Epithelial cell of proximal tubule (primary cell): ENCODE data around the gene FBXL14. TPM values are rescaled to one million over a fixed set of nuclear protein-coding genes. Genes with fewer than 3 reads are reported as not detected.

ENCODE experiments used
- DNase-seq: peaks from one replicate; pipeline ENCODE4 v3.0.0-alpha.2; 2011; ENCODE audit warnings: low read depth
- H3K4me3 ChIP-seq: 2 replicates; pipeline ENCODE4 v1.5.1; 2011; ENCODE audit warnings: low read depth, mild to moderate bottlenecking, low read length
- total RNA-seq: library from RNA; depleted of rRNA; stranded (reverse); fragments of >200 nt; gene quantifications from 2 replicates; pipeline ENCODE4 v1.2.3, GENCODE V29; 2015
- TF ChIP-seq, protein P1 (sequence below): conservative IDR thresholded peaks from 2 replicates; pipeline ENCODE4 v1.5.1; 2012; ENCODE audit warnings: low read depth, mild to moderate bottlenecking, low read length

The FBXL14 gene
- total RNA-seq, 1 donor from 2014 or later: 5.5 TPM

DNA sequence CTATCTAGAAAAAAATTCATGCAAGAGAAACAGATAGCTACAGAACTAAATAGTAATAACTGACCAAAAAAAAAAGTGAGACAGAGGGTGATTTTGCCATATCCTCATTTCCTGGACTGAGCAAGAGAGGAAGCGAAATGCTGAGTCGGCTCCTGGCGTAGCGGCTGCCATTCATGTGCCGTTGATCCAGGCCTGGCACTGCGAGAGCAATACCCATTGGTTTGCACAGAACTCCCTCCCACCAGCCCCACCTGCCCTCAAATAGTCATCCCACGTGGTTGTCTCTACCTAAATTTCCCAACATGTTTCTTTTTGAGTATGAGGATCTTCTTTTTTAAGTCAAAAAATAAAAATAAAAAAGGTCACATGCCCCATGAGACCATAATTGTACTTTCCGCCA lies 25.2 kb upstream of the FBXL14 start:
- DNase-seq: no peak
- TF ChIP-seq, protein P1, sequence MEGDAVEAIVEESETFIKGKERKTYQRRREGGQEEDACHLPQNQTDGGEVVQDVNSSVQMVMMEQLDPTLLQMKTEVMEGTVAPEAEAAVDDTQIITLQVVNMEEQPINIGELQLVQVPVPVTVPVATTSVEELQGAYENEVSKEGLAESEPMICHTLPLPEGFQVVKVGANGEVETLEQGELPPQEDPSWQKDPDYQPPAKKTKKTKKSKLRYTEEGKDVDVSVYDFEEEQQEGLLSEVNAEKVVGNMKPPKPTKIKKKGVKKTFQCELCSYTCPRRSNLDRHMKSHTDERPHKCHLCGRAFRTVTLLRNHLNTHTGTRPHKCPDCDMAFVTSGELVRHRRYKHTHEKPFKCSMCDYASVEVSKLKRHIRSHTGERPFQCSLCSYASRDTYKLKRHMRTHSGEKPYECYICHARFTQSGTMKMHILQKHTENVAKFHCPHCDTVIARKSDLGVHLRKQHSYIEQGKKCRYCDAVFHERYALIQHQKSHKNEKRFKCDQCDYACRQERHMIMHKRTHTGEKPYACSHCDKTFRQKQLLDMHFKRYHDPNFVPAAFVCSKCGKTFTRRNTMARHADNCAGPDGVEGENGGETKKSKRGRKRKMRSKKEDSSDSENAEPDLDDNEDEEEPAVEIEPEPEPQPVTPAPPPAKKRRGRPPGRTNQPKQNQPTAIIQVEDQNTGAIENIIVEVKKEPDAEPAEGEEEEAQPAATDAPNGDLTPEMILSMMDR: no peak
- H3K4me3 ChIP-seq: no peak overlapping the region

DNA sequence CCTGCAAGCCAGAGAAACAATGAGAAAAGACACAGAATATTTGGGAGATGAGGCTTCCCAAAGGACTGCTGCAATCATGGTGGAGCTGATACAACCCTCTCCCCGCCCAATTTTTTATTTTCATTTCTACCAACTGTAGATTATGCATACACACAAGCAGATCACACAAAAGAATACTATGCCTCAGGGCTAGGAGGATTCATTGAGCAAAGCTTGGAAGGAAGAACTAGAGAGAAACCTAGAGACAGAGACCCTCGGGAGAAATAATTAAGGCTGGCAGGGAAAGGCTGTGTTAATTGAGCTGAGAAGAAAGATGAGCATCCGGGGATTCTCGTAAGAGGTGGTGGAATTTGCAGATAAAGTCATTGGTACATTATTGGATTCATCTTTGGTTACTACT lies 24.8 kb upstream of the FBXL14 start:
- no peak overlapping the region for H3K4me3 ChIP-seq
- TF ChIP-seq, protein P1: no peak
- no peak for DNase-seq

DNA sequence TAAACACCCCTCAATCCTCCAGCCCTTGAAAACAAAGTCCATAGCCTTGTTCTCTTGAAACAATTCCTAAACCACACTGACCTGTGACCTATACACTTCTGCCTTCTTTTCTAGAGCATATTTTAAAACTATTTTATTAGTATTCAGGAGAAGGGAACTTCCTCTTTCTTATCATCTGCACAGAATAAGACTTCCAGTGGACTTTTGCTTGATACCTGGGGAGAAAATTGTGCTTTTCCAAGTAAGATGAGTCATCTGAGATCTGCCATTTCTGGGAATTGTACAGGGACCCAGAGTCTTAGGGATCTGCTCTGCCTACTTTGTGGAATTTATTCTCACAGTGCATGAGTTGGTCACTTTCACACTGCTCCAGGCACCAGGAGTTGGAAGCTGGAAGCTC lies 24.1 kb upstream of the FBXL14 start:
- DNase-seq: peak; percentile 48
- TF ChIP-seq, protein P1: no peak
- H3K4me3 ChIP-seq: no peak overlapping the region

DNA sequence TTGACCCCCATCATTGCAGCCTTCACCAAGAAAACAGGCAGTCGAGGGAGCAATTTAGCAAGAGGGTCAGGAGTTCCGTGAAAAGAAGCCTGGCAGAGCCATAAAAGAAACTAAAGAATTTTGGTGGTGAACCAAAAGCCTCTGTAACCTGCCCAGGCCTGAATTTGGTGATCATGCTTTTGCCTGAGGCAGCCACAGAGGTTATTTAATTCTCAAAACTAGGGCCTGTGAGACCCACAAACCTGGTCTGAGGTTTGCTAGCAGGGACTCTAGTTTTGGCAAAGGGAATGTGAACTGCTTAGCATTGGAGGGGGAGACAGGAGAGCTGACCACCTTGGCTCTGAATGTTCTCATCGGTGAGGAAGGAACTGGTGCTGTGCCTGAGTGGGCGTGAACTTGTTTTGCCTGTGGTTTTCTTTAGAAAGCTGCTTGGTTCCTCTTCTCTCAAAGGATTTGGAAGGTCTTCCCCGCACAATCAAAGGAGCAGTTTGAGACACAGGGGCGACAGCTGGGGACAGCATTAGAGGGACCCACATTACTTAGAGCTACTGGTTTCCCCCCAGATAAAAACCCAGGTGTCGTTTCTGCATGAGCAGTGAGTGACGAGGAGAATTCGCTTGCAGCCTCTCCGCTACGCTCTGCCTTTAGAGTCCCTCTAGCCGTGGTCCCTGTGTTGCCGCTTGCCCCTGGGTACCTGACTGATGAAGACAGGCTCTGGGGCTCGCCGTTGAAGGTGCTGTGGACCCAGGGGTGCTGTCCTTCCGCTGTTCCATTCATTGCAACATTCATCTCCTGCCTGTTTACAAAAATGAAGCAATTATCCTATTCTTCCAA lies 22.1 kb upstream of the FBXL14 start:
- H3K4me3 ChIP-seq: no peak overlapping the region
- no peak for DNase-seq
- TF ChIP-seq, protein P1: no peak

DNA sequence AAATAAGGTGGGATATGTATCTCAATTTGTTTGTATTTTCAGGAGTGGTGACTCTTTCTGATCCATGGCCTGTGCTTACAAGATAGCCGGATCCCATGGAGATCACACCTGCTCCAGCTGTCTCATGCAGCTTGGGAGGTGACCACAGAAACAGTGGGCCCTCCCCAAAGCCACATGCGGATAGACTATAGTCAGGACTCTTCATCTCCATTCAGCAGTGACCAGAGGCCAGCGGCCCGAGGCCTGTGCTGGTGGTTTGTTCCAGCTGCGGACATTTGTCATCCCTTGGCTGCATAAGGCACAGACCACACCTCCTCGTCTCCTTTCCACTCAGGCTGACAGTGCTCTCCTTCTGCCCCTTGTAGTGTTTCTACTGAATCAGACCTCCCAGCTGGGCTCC lies 20.0 kb upstream of the FBXL14 start:
- DNase-seq: no peak
- H3K4me3 ChIP-seq: no peak overlapping the region
- TF ChIP-seq, protein P1: no peak

DNA sequence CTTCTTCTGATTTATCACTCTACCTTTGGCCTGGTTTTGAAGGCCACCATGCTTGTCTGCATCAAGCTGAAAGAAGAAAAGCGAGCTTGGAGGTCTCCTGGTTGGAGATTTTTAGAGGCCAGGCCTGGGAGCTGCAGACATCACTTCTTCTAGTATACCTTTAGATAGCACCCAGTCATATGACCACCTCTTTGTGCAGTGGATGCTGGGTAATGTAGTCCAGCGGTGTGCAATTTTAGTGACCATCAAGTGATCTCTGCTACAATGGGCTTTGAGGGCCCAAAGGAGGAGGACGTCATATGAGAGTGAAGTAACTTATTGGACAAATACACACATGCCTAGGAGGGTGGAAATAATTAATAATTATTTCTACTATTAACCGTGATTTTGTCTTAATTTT lies 19.5 kb upstream of the FBXL14 start:
- no peak for DNase-seq
- TF ChIP-seq, protein P1: no peak
- H3K4me3 ChIP-seq: no peak overlapping the region

DNA sequence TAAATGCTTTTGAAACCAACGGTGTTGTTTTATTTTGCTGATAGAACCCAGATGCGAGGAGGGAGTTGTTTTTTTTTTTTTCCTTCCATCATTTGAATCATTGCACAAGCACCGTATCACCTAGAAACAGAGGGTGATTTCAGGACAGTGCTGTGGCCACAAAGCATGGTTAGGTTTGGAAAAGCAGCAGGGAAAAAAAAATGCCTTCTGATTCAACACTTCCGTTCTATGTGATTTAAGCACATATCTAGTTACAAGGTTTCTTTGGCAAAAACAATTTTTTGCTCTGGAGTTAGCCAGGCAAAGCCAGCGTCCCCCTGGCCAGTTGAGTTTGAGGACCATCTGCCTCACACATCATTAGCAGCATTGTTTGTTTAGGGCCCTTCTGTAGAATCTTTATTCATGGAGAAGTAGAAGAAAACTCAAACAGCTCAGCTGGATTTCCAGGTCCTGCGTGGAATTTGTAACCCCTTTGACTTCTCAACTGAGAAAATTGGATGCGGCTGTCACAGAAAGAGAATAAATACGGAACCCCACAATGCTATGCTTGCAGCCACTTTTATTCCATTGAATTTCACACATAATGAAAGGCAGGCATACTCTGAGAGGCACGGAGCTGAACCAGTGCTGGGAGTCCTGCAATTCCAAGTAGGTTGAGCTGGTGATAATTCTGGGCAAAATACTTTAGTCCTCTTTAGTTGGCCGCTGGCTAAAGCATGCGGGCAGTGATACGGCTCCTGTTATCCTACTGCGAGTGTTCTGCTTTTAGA lies 17.6 kb upstream of the FBXL14 start:
- no peak for DNase-seq
- no peak overlapping the region for H3K4me3 ChIP-seq
- TF ChIP-seq, protein P1: no peak
